Measurements from ENCODE around the gene MED22.

- TF ChIP-seq EZH2phosphoT487 (IDR thresholded peaks at IDR 0.05; ENCODE audit: borderline replicate concordance) = no peak
- no peak for TF ChIP-seq CTCF (conservative IDR thresholded peaks at IDR 0.05; ENCODE audit: low read length)
These were observed 28.1 kb upstream of the MED22 start, which contains the start of the genes STKLD1 and SURF4 for GRCh38 chr9:133375724-133376654.

Data from Loucy (cell line).